ENCODE data around the gene PIK3CB.
"Not testable (repeated sequence)": the region's sequence is repeated elsewhere in the genome, so short reads cannot be mapped to it uniquely, and the experiment has no call there.

The PIK3CB gene

GRCh38 chr3:138806376-138807080 lies 28.2 kb downstream of the PIK3CB start:
- DNase-seq = no peak

GRCh38 chr3:138803006-138803653 lies 31.6 kb downstream of the PIK3CB start:
- DNase-seq = no peak

GRCh38 chr3:138802223-138802622 lies 32.5 kb downstream of the PIK3CB start:
- not testable (repeated sequence) for DNase-seq

- DNase-seq = no peak
Measured at GRCh38 chr3:138801792-138802191, 32.9 kb downstream of the PIK3CB start.

- DNase-seq = no peak
Measured at GRCh38 chr3:138800248-138800647, 34.5 kb downstream of the PIK3CB start.

GRCh38 chr3:138799822-138800221 lies 34.9 kb downstream of the PIK3CB start:
- DNase-seq = peak in 1 of 56 donors; percentile 11

- no peak for DNase-seq
Measured at GRCh38 chr3:138797508-138798038, 37.2 kb downstream of the PIK3CB start.

GRCh38 chr3:138796761-138797160 lies 38.0 kb downstream of the PIK3CB start:
- no peak for DNase-seq

- no peak for DNase-seq
Measured at GRCh38 chr3:138786788-138787271, 47.9 kb downstream of the PIK3CB start.

GRCh38 chr3:138785951-138786350 lies 48.8 kb downstream of the PIK3CB start:
- no peak for DNase-seq

- not testable (repeated sequence) for DNase-seq
Measured at GRCh38 chr3:138785362-138785857, 49.3 kb downstream of the PIK3CB start.

- no peak for DNase-seq
Measured at GRCh38 chr3:138782755-138783154, 52.0 kb downstream of the PIK3CB start.

GRCh38 chr3:138781012-138781470 lies 53.7 kb downstream of the PIK3CB start:
- DNase-seq = no peak

GRCh38 chr3:138778643-138779042 lies 56.1 kb downstream of the PIK3CB start:
- DNase-seq = no peak

GRCh38 chr3:138776961-138777360 lies 57.8 kb downstream of the PIK3CB start:
- DNase-seq = no peak

- peak in 1 of 56 donors; percentile 1 for DNase-seq
Measured at GRCh38 chr3:138775254-138775595, 59.5 kb downstream of the PIK3CB start.

GRCh38 chr3:138774529-138775253 lies 60.0 kb downstream of the PIK3CB start:
- peak in 43 of 56 donors; percentile 1 to 92 (median 55) for DNase-seq

- DNase-seq = no peak
Measured at GRCh38 chr3:138771585-138771984, 63.1 kb downstream of the PIK3CB start.

- no peak for DNase-seq
Measured at GRCh38 chr3:138769616-138770015, 65.1 kb downstream of the PIK3CB start.

- DNase-seq = no peak
Measured at GRCh38 chr3:138768946-138769345, 65.8 kb downstream of the PIK3CB start.

GRCh38 chr3:138768125-138768524 lies 66.6 kb downstream of the PIK3CB start:
- no peak for DNase-seq
